ENCODE data around the gene ISYNA1.

Gene ISYNA1

GRCh38 chr19:18430417-18431144 lies 7.4 kb downstream of the ISYNA1 start:
- no peak for DNase-seq

- DNase-seq = no peak
Measured at GRCh38 chr19:18429717-18430416, 8.1 kb downstream of the ISYNA1 start.

GRCh38 chr19:18428787-18429674 lies 8.9 kb downstream of the ISYNA1 start:
- DNase-seq = peak; percentile 87

GRCh38 chr19:18428173-18428786 lies 9.7 kb downstream of the ISYNA1 start:
- no peak for DNase-seq

GRCh38 chr19:18427743-18428113 lies 10.2 kb downstream of the ISYNA1 start:
- DNase-seq = no peak

GRCh38 chr19:18427080-18427742 lies 10.7 kb downstream of the ISYNA1 start:
- DNase-seq = no peak

GRCh38 chr19:18426416-18426767 lies 11.5 kb downstream of the ISYNA1 start:
- DNase-seq = no peak

- DNase-seq = no peak
Measured at GRCh38 chr19:18425515-18426415, 12.2 kb downstream of the ISYNA1 start.

- no peak for DNase-seq
Measured at GRCh38 chr19:18424890-18425514, 12.9 kb downstream of the ISYNA1 start.

GRCh38 chr19:18424122-18424889 lies 13.6 kb downstream of the ISYNA1 start:
- no peak for DNase-seq

GRCh38 chr19:18423258-18424020 lies 14.5 kb downstream of the ISYNA1 start:
- no peak for DNase-seq

GRCh38 chr19:18422530-18423191 lies 15.3 kb downstream of the ISYNA1 start:
- DNase-seq = no peak

- DNase-seq = no peak
Measured at GRCh38 chr19:18421371-18421959, 16.5 kb downstream of the ISYNA1 start.

GRCh38 chr19:18420930-18421329 lies 17.0 kb downstream of the ISYNA1 start:
- DNase-seq = no peak

- no peak for DNase-seq
Measured at GRCh38 chr19:18419699-18420460, 18.1 kb downstream of the ISYNA1 start.

- DNase-seq = peak; percentile 71
Measured at GRCh38 chr19:18419195-18419698, 18.7 kb downstream of the ISYNA1 start, which contains the start of gene SSBP4. SSBP4 (plus strand) TSS chr19:18419398; CDS start chr19:18419649, 251 bp downstream.

GRCh38 chr19:18418483-18419194 lies 19.3 kb downstream of the ISYNA1 start:
- DNase-seq = peak; percentile 39
